ENCODE data around the gene WNK3.

GRCh38 chrX:54246866-54247265 lies 111.0 kb downstream of the WNK3 start:
- TF ChIP-seq POLR2AphosphoS5 (IDR thresholded peaks at IDR 0.05; ENCODE audit: low read depth, low read length) (no peak), POLR2A (IDR thresholded peaks at IDR 0.05; ENCODE audit: low read depth, low read length) (no peak), TAF1 (IDR thresholded peaks at IDR 0.05; ENCODE audit: low read depth, low read length) (no peak)
